ENCODE measurements around the gene MMP24.
"Not testable (repeated sequence)": the region's sequence is repeated elsewhere in the genome, so short reads cannot be mapped to it uniquely, and the experiment has no call there.

Gene MMP24

GRCh38 chr20:35248641-35249475 is 22.4 kb downstream of the MMP24 start:
- no peak for DNase-seq (ENCODE audit: low read depth)
- TF ChIP-seq CTCF (IDR thresholded peaks at IDR 0.05; ENCODE audit: low read depth, low read length, missing control alignments) = no peak

GRCh38 chr20:35251613-35251940 is 25.1 kb downstream of the MMP24 start:
- TF ChIP-seq CTCF (IDR thresholded peaks at IDR 0.05; ENCODE audit: low read depth, low read length, missing control alignments) = no peak
- no peak for DNase-seq (ENCODE audit: low read depth)
- no peak overlapping the region for H3K4me3 ChIP-seq (ENCODE audit: low read depth, low read length)

More at GRCh38 chr20:35248641-35249475, 22.4 kb downstream of the MMP24 start:
- H3K4me3 ChIP-seq (ENCODE audit: low read depth, low read length) = no peak overlapping the region

- no peak overlapping the region for H3K4me3 ChIP-seq (ENCODE audit: low read depth, low read length)
- no peak for TF ChIP-seq CTCF (IDR thresholded peaks at IDR 0.05; ENCODE audit: low read depth, low read length, missing control alignments)
- DNase-seq (ENCODE audit: low read depth) = no peak
Measured at GRCh38 chr20:35252037-35252461, 25.6 kb downstream of the MMP24 start.

GRCh38 chr20:35252598-35252997 is 26.1 kb downstream of the MMP24 start:
- DNase-seq (ENCODE audit: low read depth) = not testable (repeated sequence)

GRCh38 chr20:35253010-35253409 is 26.5 kb downstream of the MMP24 start:
- TF ChIP-seq CTCF (IDR thresholded peaks at IDR 0.05; ENCODE audit: low read depth, low read length, missing control alignments) = no peak
- DNase-seq (ENCODE audit: low read depth) = no peak

More at GRCh38 chr20:35252598-35252997, 26.1 kb downstream of the MMP24 start:
- not testable (repeated sequence) for H3K4me3 ChIP-seq (ENCODE audit: low read depth, low read length)

GRCh38 chr20:35254448-35254999 is 28.0 kb downstream of the MMP24 start:
- no peak for DNase-seq (ENCODE audit: low read depth)

More at GRCh38 chr20:35253010-35253409, 26.5 kb downstream of the MMP24 start:
- H3K4me3 ChIP-seq (ENCODE audit: low read depth, low read length) = no peak overlapping the region

More at GRCh38 chr20:35254448-35254999, 28.0 kb downstream of the MMP24 start:
- no peak overlapping the region for H3K4me3 ChIP-seq (ENCODE audit: low read depth, low read length)
- no peak for TF ChIP-seq CTCF (IDR thresholded peaks at IDR 0.05; ENCODE audit: low read depth, low read length, missing control alignments)
